HEK293 (cell line): ENCODE measurements around the gene HM13.

Experiments used
- EGR2 ChIP-seq: fragments of 450-650 bp; formaldehyde crosslinking; IDR thresholded peaks from 2 replicates; pipeline ENCODE4 v1.5.1; 2016; ENCODE audit warnings: low read depth, missing biosample characterization, missing genetic modification characterization
- MEIS1 ChIP-seq: sonication (generic); formaldehyde crosslinking; IDR thresholded peaks from 2 replicates; pipeline ENCODE4 v1.8.1; 2022; ENCODE audit warnings: missing genetic modification reagents, mild to moderate bottlenecking, borderline replicate concordance
- ZNF707 ChIP-seq: fragments of 450-650 bp; formaldehyde crosslinking; IDR thresholded peaks from 2 replicates; pipeline ENCODE4 v1.5.1; 2016; ENCODE audit warnings: missing biosample characterization, missing genetic modification characterization
- ZNF76 ChIP-seq: fragments of 450-650 bp; formaldehyde crosslinking; IDR thresholded peaks from 2 replicates; pipeline ENCODE4; 2016; ENCODE audit warnings: low read depth, missing biosample characterization, missing genetic modification characterization, borderline replicate concordance
- ZNF777 ChIP-seq: fragments of 450-650 bp; formaldehyde crosslinking; IDR thresholded peaks from 2 replicates; pipeline ENCODE4 v1.5.1; 2017; ENCODE audit warnings: missing biosample characterization, missing genetic modification characterization, borderline replicate concordance
- TF ChIP-seq, protein P1 (sequence below): fragments of 450-650 bp; formaldehyde crosslinking; IDR thresholded peaks from 2 replicates; pipeline ENCODE4 v1.5.1; 2016; ENCODE audit warnings: missing biosample characterization, missing genetic modification characterization
- TF ChIP-seq, protein P2 (sequence below): fragments of 450-650 bp; formaldehyde crosslinking; IDR thresholded peaks from 2 replicates; pipeline ENCODE4 v1.5.1; 2016; ENCODE audit warnings: missing biosample characterization, missing genetic modification characterization
- TF ChIP-seq, protein P3 (sequence below): fragments of 450-650 bp; formaldehyde crosslinking; IDR thresholded peaks from 2 replicates; pipeline ENCODE4 v1.5.1; 2016; ENCODE audit warnings: missing biosample characterization, missing genetic modification characterization
- TF ChIP-seq, protein P4 (sequence below): fragments of 450-650 bp; formaldehyde crosslinking; IDR thresholded peaks from 2 replicates; pipeline ENCODE4 v1.5.1; 2016; ENCODE audit warnings: missing biosample characterization, missing genetic modification characterization, low read depth
- TF ChIP-seq, protein P5 (sequence below): fragments of 450-650 bp; formaldehyde crosslinking; IDR thresholded peaks from 2 replicates; pipeline ENCODE4 v1.5.1; 2016; ENCODE audit warnings: missing biosample characterization, missing genetic modification characterization

DNA sequence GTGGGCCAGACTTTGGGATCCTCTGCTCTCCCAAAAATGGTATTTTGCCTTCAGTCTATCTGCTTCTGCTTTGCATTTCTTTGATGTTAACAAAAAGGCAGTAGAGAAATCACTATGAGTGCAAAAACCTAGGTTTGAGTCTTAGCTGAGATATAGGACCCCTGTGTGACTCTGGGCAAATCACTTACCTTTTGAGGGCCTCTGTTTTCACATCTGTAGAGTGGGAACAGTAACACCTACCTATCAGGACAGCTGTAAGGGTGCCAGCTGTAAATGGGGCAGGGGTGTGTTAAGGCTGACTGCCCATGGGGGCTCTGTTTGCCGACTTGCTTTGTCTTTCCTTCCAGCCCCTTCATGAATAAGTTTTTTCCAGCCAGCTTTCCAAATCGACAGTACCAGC is 30.4 kb downstream of the HM13 start:
- TF ChIP-seq, protein P1, sequence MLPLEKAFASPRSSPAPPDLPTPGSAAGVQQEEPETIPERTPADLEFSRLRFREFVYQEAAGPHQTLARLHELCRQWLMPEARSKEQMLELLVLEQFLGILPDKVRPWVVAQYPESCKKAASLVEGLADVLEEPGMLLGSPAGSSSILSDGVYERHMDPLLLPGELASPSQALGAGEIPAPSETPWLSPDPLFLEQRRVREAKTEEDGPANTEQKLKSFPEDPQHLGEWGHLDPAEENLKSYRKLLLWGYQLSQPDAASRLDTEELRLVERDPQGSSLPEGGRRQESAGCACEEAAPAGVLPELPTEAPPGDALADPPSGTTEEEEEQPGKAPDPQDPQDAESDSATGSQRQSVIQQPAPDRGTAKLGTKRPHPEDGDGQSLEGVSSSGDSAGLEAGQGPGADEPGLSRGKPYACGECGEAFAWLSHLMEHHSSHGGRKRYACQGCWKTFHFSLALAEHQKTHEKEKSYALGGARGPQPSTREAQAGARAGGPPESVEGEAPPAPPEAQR (tag by site-specific recombination): no peak
- TF ChIP-seq ZNF777 (tag by site-specific recombination): no peak
- TF ChIP-seq EGR2 (tag by site-specific recombination): no peak
- TF ChIP-seq, protein P2, sequence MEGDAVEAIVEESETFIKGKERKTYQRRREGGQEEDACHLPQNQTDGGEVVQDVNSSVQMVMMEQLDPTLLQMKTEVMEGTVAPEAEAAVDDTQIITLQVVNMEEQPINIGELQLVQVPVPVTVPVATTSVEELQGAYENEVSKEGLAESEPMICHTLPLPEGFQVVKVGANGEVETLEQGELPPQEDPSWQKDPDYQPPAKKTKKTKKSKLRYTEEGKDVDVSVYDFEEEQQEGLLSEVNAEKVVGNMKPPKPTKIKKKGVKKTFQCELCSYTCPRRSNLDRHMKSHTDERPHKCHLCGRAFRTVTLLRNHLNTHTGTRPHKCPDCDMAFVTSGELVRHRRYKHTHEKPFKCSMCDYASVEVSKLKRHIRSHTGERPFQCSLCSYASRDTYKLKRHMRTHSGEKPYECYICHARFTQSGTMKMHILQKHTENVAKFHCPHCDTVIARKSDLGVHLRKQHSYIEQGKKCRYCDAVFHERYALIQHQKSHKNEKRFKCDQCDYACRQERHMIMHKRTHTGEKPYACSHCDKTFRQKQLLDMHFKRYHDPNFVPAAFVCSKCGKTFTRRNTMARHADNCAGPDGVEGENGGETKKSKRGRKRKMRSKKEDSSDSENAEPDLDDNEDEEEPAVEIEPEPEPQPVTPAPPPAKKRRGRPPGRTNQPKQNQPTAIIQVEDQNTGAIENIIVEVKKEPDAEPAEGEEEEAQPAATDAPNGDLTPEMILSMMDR (tag by site-specific recombination): no peak
- TF ChIP-seq ZNF76 (tag by site-specific recombination): no peak
- no peak for TF ChIP-seq MEIS1 (CRISPR knock-in tag)
- TF ChIP-seq, protein P3, sequence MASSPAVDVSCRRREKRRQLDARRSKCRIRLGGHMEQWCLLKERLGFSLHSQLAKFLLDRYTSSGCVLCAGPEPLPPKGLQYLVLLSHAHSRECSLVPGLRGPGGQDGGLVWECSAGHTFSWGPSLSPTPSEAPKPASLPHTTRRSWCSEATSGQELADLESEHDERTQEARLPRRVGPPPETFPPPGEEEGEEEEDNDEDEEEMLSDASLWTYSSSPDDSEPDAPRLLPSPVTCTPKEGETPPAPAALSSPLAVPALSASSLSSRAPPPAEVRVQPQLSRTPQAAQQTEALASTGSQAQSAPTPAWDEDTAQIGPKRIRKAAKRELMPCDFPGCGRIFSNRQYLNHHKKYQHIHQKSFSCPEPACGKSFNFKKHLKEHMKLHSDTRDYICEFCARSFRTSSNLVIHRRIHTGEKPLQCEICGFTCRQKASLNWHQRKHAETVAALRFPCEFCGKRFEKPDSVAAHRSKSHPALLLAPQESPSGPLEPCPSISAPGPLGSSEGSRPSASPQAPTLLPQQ (tag by site-specific recombination): no peak
- TF ChIP-seq, protein P4, sequence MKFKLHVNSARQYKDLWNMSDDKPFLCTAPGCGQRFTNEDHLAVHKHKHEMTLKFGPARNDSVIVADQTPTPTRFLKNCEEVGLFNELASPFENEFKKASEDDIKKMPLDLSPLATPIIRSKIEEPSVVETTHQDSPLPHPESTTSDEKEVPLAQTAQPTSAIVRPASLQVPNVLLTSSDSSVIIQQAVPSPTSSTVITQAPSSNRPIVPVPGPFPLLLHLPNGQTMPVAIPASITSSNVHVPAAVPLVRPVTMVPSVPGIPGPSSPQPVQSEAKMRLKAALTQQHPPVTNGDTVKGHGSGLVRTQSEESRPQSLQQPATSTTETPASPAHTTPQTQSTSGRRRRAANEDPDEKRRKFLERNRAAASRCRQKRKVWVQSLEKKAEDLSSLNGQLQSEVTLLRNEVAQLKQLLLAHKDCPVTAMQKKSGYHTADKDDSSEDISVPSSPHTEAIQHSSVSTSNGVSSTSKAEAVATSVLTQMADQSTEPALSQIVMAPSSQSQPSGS (tag by site-specific recombination): no peak
- no peak for TF ChIP-seq ZNF707 (tag by site-specific recombination)
- TF ChIP-seq, protein P5, sequence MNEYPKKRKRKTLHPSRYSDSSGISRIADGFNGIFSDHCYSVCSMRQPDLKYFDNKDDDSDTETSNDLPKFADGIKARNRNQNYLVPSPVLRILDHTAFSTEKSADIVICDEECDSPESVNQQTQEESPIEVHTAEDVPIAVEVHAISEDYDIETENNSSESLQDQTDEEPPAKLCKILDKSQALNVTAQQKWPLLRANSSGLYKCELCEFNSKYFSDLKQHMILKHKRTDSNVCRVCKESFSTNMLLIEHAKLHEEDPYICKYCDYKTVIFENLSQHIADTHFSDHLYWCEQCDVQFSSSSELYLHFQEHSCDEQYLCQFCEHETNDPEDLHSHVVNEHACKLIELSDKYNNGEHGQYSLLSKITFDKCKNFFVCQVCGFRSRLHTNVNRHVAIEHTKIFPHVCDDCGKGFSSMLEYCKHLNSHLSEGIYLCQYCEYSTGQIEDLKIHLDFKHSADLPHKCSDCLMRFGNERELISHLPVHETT (tag by site-specific recombination): no peak
